Cardiac muscle cell (in vitro differentiated cells and primary cell): ENCODE results near the gene BHLHE40. TPM values are rescaled to one million over a fixed set of nuclear protein-coding genes. Genes with fewer than 3 reads are reported as not detected.
A peak's percentile ranks its signal among the peaks of the same experiment; 100 is the strongest.

Experiments
- DNase-seq, 2 donors: peaks; one replicate each; pipeline versions ENCODE4 v3.0.0 to v3.0.0-alpha.2; 2010 to 2017; ENCODE audit warnings: low read depth in 1 of 2, low spot score in 1 of 2
- H3K27ac ChIP-seq: fragments of 200-600 bp; sonication (generic); 2 replicates; pipeline ENCODE4 v1.5.1; 2016
- H3K27me3 ChIP-seq: fragments of 200-600 bp; sonication (generic); 2 replicates; pipeline ENCODE4 v1.6.0; 2016; ENCODE audit warnings: control low read depth
- H3K36me3 ChIP-seq: fragments of 200-600 bp; sonication (generic); 2 replicates; pipeline ENCODE4 v1.5.1; 2016; ENCODE audit warnings: control low read depth
- H3K4me1 ChIP-seq: fragments of 200-600 bp; sonication (generic); 2 replicates; pipeline ENCODE4 v1.8.1; 2017; ENCODE audit warnings: low read depth, mild to moderate bottlenecking, mixed run types
- H3K4me3 ChIP-seq: fragments of 200-600 bp; sonication (generic); 2 replicates; pipeline ENCODE4 v1.5.1; 2016; ENCODE audit warnings: mild to moderate bottlenecking
- H3K9me3 ChIP-seq: fragments of 200-600 bp; sonication (generic); 2 replicates; pipeline ENCODE4 v1.5.1; 2017; ENCODE audit warnings: low read depth, mild to moderate bottlenecking, control low read depth
- CTCF ChIP-seq: IDR thresholded peaks from 2 replicates; pipeline ENCODE4 v1.5.1; 2012; ENCODE audit warnings: low read depth, mild to moderate bottlenecking, low read length
- polyA plus RNA-seq: library from polyadenylated mRNA; unstranded; fragments of >200 nt; fragmentation: Nextera tagmentation; extraction: Ambion mirVana; gene quantifications from 2 replicates; pipeline ENCODE4 v1.2.1, GENCODE V29; 2016
- total RNA-seq: library from RNA; depleted of rRNA; stranded (reverse); fragments of >200 nt; gene quantifications from 2 replicates; pipeline ENCODE4 v1.2.3, GENCODE V29; 2016

The BHLHE40 gene
- total and polyA plus RNA-seq, 2 experiments from 2014 or later, result 11.7 to 15.3 TPM

GRCh38 chr3:5022187-5022965 is 43.1 kb downstream of the BHLHE40 start:
- Histone ChIP-seq H3K27me3 (peaks cover 22% of the 10 kb centered on the region), H3K4me3 (no peak overlapping the region), H3K4me1 (peaks cover 11% of the 10 kb centered on the region), H3K27ac (no peak overlapping the region), H3K36me3 (no peaks in the 10 kb centered on the region), H3K9me3 (no peaks in the 10 kb centered on the region)
- TF ChIP-seq CTCF, result no peak
- no peak for DNase-seq

GRCh38 chr3:5022966-5023776 is 43.9 kb downstream of the BHLHE40 start:
- peak in 1 of 2 donors; percentile 93 for DNase-seq
- Histone ChIP-seq H3K27ac (no peak overlapping the region), H3K27me3 (peaks cover 22% of the 10 kb centered on the region), H3K9me3 (no peaks in the 10 kb centered on the region), H3K4me1 (peaks cover 3% of the 10 kb centered on the region), H3K36me3 (no peaks in the 10 kb centered on the region), H3K4me3 (no peak overlapping the region)
- TF ChIP-seq CTCF, result no peak

- DNase-seq, result no peak
- H3K4me3 ChIP-seq, result no peak overlapping the region
- H3K9me3 ChIP-seq, result no peaks in the 10 kb centered on the region
- no peaks in the 10 kb centered on the region for H3K36me3 ChIP-seq
- TF ChIP-seq CTCF, result no peak
- H3K27ac ChIP-seq, result no peak overlapping the region
- peaks cover 22% of the 10 kb centered on the region for H3K27me3 ChIP-seq
- no peaks in the 10 kb centered on the region for H3K4me1 ChIP-seq
Measured at GRCh38 chr3:5023777-5024346, 44.6 kb downstream of the BHLHE40 start.

GRCh38 chr3:5026046-5026362 is 46.8 kb downstream of the BHLHE40 start:
- peaks cover 9% of the 10 kb centered on the region for H3K27me3 ChIP-seq
- H3K36me3 ChIP-seq, result no peaks in the 10 kb centered on the region
- no peaks in the 10 kb centered on the region for H3K9me3 ChIP-seq
- no peak overlapping the region for H3K27ac ChIP-seq
- no peak for TF ChIP-seq CTCF
- no peaks in the 10 kb centered on the region for H3K4me1 ChIP-seq
- H3K4me3 ChIP-seq, result no peak overlapping the region
- no peak for DNase-seq

- H3K27me3 ChIP-seq, result no peaks in the 10 kb centered on the region
- no peak for TF ChIP-seq CTCF
- H3K9me3 ChIP-seq, result no peaks in the 10 kb centered on the region
- no peaks in the 10 kb centered on the region for H3K4me1 ChIP-seq
- DNase-seq, result no peak
- H3K27ac ChIP-seq, result no peak overlapping the region
- H3K4me3 ChIP-seq, result no peak overlapping the region
- H3K36me3 ChIP-seq, result no peaks in the 10 kb centered on the region
Measured at GRCh38 chr3:5029715-5030114, 50.5 kb downstream of the BHLHE40 start.
